ENCODE results near the gene ZNF423.

GRCh38 chr16:49468611-49469310 is 387.2 kb downstream of the ZNF423 start:
- no peak for TF ChIP-seq EZH2 (IDR thresholded peaks at IDR 0.05; ENCODE audit: insufficient read depth, poor library complexity, severe bottlenecking)
- no peak for TF ChIP-seq EZH2phosphoT487 (IDR thresholded peaks at IDR 0.05; ENCODE audit: insufficient read depth, low read depth)

Data from GM23248 (cell line).